GM23248 (cell line): ENCODE measurements around the gene GBF1.

Experiments
- EZH2 ChIP-seq: fragments of 200-600 bp; sonication (generic); IDR thresholded peaks from 2 replicates; pipeline ENCODE4 v1.6.1; 2018; ENCODE audit warnings: antibody characterized with exemption, mild to moderate bottlenecking; ENCODE audit not compliant: insufficient read depth, poor library complexity, severe bottlenecking
- EZH2phosphoT487 ChIP-seq: fragments of 200-600 bp; sonication (generic); IDR thresholded peaks from 2 replicates; pipeline ENCODE4 v1.6.1; 2018; ENCODE audit warnings: antibody characterized with exemption, moderate library complexity, mild to moderate bottlenecking, low read depth; ENCODE audit not compliant: insufficient read depth

DNA sequence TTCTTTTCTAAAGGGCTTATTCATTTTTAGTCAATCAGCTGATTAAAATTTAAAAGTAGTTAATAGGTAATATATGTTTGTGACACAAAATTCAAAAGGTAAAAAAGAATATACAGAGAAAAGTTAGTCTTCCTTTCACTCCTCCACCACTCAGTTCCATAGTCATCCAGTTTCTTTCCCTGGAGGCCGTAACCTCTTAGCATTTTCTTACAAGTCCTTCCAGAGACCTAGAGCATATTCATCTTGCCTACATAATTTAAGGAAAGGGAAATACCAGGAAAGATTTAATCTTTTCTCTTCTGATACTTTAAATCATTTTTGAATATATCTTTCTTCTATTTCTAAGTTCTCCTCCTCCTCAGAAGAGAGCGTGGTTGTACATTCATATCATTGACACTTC is 10.1 kb downstream of the GBF1 start:
- no peak for TF ChIP-seq EZH2
- TF ChIP-seq EZH2phosphoT487 = no peak
